Body of pancreas (tissue), 4 donors: ENCODE results near the gene NDUFA1. TPM values are rescaled to one million over a fixed set of nuclear protein-coding genes. Genes with fewer than 3 reads are reported as not detected.
A peak's percentile ranks its signal among the peaks of the same experiment; 100 is the strongest.
"Not testable (repeated sequence)": the region's sequence is repeated elsewhere in the genome, so short reads cannot be mapped to it uniquely, and the experiment has no call there.

Experiments used
- ATAC-seq: fragments of 150-250 bp; one replicate; pipeline ENCODE4 v1.9.1; 2016
- DNase-seq, 4 donors: peaks; one replicate each; pipeline ENCODE4 v3.0.0-alpha.2; 2019
- H3K27ac ChIP-seq, 4 donors: fragments of 200-600 bp; sonication (generic); 1 replicate in 3 of 4; 2 replicates in 1 of 4; pipeline versions ENCODE4 v1.5.1 to v1.6.1; 2016 to 2019; ENCODE audit warnings: mild to moderate bottlenecking in 1 of 4, mixed read lengths in 1 of 4, moderate library complexity in 1 of 4
- H3K27me3 ChIP-seq, 2 donors: fragments of 200-600 bp; sonication (generic); one replicate each; pipeline ENCODE4 v1.6.0; 2016; ENCODE audit warnings: mild to moderate bottlenecking in 1 of 2
- H3K36me3 ChIP-seq, 2 donors: fragments of 200-600 bp; sonication (generic); replicated peaks in 1 of 2; 2 replicates each; pipeline ENCODE4 v1.5.1; 2016; ENCODE audit warnings: low read depth in 2 of 2; ENCODE audit not compliant: insufficient read depth in 1 of 2
- H3K4me1 ChIP-seq: fragments of 200-600 bp; sonication (generic); one replicate; pipeline ENCODE4 v1.6.0; 2016
- H3K4me3 ChIP-seq, 2 donors: fragments of 200-600 bp; sonication (generic); 1 replicate in 1 of 2; 2 replicates in 1 of 2; pipeline ENCODE4 v1.5.1; 2016 to 2019
- H3K9me3 ChIP-seq, 3 donors: fragments of 200-600 bp; sonication (generic); 1 replicate in 2 of 3; 2 replicates in 1 of 3; pipeline ENCODE4 v1.5.1; 2016
- CTCF ChIP-seq, 7 experiments: fragments of 450-650 bp in 4 of 7; fragments of 200-600 bp in 3 of 7; sonication (generic) in 3 of 7; IDR thresholded peaks; one replicate each; pipeline ENCODE4 v1.5.1; 2016 to 2019; ENCODE audit warnings: antibody characterized with exemption in 7 of 7
- POLR2A ChIP-seq, 3 donors: fragments of 450-650 bp; IDR thresholded peaks; one replicate each; pipeline ENCODE4 v1.6.1; 2016; ENCODE audit warnings: antibody characterized with exemption in 3 of 3, mild to moderate bottlenecking in 2 of 3
- WGBS, 2 donors: methylation state at CpG; one replicate each; pipeline ENCODE4 v1.1.5; 2017; 5-methylcytosine and 5-hydroxymethylcytosine counted together
- intact Hi-C: fragments of 100-400 bp; cut with DNase I; formaldehyde crosslinking; loops from one replicate; pipeline ENCODE4 v1.15.1; 2023
- total RNA-seq, 2 donors: library from RNA; depleted of rRNA; stranded (reverse); fragments of >200 nt; gene quantifications; one replicate each; pipeline ENCODE4 v1.1.0, GENCODE V29; 2016

NDUFA1 gene
- 10 to 100 TPM; 13.5 to 15.6 TPM for total RNA-seq

GRCh38 chrX:119871599-119872395 lies at the start of gene NDUFA1, which contains the start of gene RNF113A:
NDUFA1 (plus strand) TSS chrX:119871832; CDS start chrX:119871912, 80 bp downstream.
RNF113A (minus strand) TSS chrX:119871733; CDS start chrX:119871613, 120 bp downstream.
- Histone ChIP-seq H3K27me3 (no peaks in the 10 kb centered on the region), H3K4me1 (peaks cover 9% of the 10 kb centered on the region), H3K27ac (peak within 1 kb of the TSS; percentile 71 to 96 (median 91)), H3K4me3 (peak within 1 kb of the TSS; percentile 37 to 63), H3K36me3 (no peaks in the 10 kb centered on the region), H3K9me3 (no peaks in the 10 kb centered on the region)
- whole genome bisulfite sequencing, 2 donors, result 0% methylated on average over 46 of the region's 62 CpGs; no CpG with 5 or more reads in 1 of the 2 donors
- intact Hi-C loops, result no loop called here
- TF ChIP-seq CTCF (IDR thresholded peaks at IDR 0.05), result peak in 1 of 7 experiments; percentile 5
- peak; percentile 79 to 94 (median 92) for TF ChIP-seq POLR2A (IDR thresholded peaks at IDR 0.05)
- DNase-seq (peak; percentile 83 to 88 (median 85)), ATAC-seq (peak; percentile 98)

GRCh38 chrX:119824221-119824620 lies 47.4 kb upstream of the NDUFA1 start:
- intact Hi-C loops, DNase-seq: not testable (repeated sequence)
- 55% methylated on average over 2 of the region's 5 CpGs; no CpG with 5 or more reads in 1 of the 2 donors for WGBS, 2 donors

GRCh38 chrX:119826399-119826959 lies 45.2 kb upstream of the NDUFA1 start:
- 45% methylated on average over 6 to 7 of the region's 7 CpGs for WGBS, 2 donors
- intact Hi-C loops, result no loop called here
- H3K9me3 ChIP-seq, result no peaks in the 10 kb centered on the region
- no peak for TF ChIP-seq CTCF (IDR thresholded peaks at IDR 0.05)
- TF ChIP-seq POLR2A (IDR thresholded peaks at IDR 0.05), result no peak
- no peaks in the 10 kb centered on the region for H3K4me1 ChIP-seq
- ATAC-seq, result no peak
- H3K27ac ChIP-seq, result no peak overlapping the region
- no peak for DNase-seq
- H3K36me3 ChIP-seq, result no peaks in the 10 kb centered on the region
- no peak overlapping the region for H3K4me3 ChIP-seq
- H3K27me3 ChIP-seq, result no peaks in the 10 kb centered on the region

More at GRCh38 chrX:119824221-119824620, 47.4 kb upstream of the NDUFA1 start:
- H3K36me3 ChIP-seq, H3K27ac ChIP-seq, H3K27me3 ChIP-seq, H3K4me1 ChIP-seq, H3K9me3 ChIP-seq, ATAC-seq, H3K4me3 ChIP-seq: not testable (repeated sequence)

GRCh38 chrX:119828446-119828845 lies 43.2 kb upstream of the NDUFA1 start:
- Histone ChIP-seq H3K36me3 (no peaks in the 10 kb centered on the region), H3K4me1 (no peaks in the 10 kb centered on the region), H3K27ac (no peak overlapping the region), H3K4me3 (no peak overlapping the region), H3K9me3 (no peaks in the 10 kb centered on the region), H3K27me3 (no peaks in the 10 kb centered on the region)
- no peak for ATAC-seq
- no peak for DNase-seq
- intact Hi-C loops, result no loop called here
- TF ChIP-seq POLR2A (IDR thresholded peaks at IDR 0.05) (no peak), CTCF (IDR thresholded peaks at IDR 0.05) (no peak)
- 95 to 97% methylated on average over 5 of the region's 5 CpGs for WGBS, 2 donors

GRCh38 chrX:119833905-119834304 lies 37.7 kb upstream of the NDUFA1 start:
- H3K27me3 ChIP-seq, result no peaks in the 10 kb centered on the region
- 81 to 92% methylated on average over 3 of the region's 3 CpGs for WGBS, 2 donors
- no peak overlapping the region for H3K4me3 ChIP-seq
- DNase-seq (no peak), ATAC-seq (no peak)
- H3K36me3 ChIP-seq, result no peaks in the 10 kb centered on the region
- no peak for TF ChIP-seq CTCF (IDR thresholded peaks at IDR 0.05)
- no peak for TF ChIP-seq POLR2A (IDR thresholded peaks at IDR 0.05)
- intact Hi-C loops, result no loop called here
- H3K4me1 ChIP-seq, result no peaks in the 10 kb centered on the region
- no peak overlapping the region for H3K27ac ChIP-seq
- H3K9me3 ChIP-seq, result no peaks in the 10 kb centered on the region
